ENCODE data around the gene ZNF423.
"Not testable (repeated sequence)": the region's sequence is repeated elsewhere in the genome, so short reads cannot be mapped to it uniquely, and the experiment has no call there.

ZNF423 gene

GRCh38 chr16:49855822-49856671, at the start of gene ZNF423:
ZNF423 (minus strand) TSS chr16:49856112; CDS start chr16:49855774, 338 bp downstream.
- no peak for DNase-seq (ENCODE audit: low read depth, low spot score)

- no peak for DNase-seq (ENCODE audit: low read depth, low spot score)
Observed at GRCh38 chr16:49904348-49905062, 48.6 kb upstream of the ZNF423 start.

- DNase-seq (ENCODE audit: low read depth, low spot score), result no peak
Observed at GRCh38 chr16:49902908-49903307, 47.0 kb upstream of the ZNF423 start.

- no peak for DNase-seq (ENCODE audit: low read depth, low spot score)
Observed at GRCh38 chr16:49901711-49902110, 45.8 kb upstream of the ZNF423 start.

- DNase-seq (ENCODE audit: low read depth, low spot score), result no peak
Observed at GRCh38 chr16:49900875-49901274, 45.0 kb upstream of the ZNF423 start.

- no peak for DNase-seq (ENCODE audit: low read depth, low spot score)
Observed at GRCh38 chr16:49899991-49900695, 44.2 kb upstream of the ZNF423 start.

GRCh38 chr16:49896447-49896964, 40.6 kb upstream of the ZNF423 start:
- no peak for DNase-seq (ENCODE audit: low read depth, low spot score)

GRCh38 chr16:49890876-49891275, 35.0 kb upstream of the ZNF423 start:
- DNase-seq (ENCODE audit: low read depth, low spot score), result no peak

- no peak for DNase-seq (ENCODE audit: low read depth, low spot score)
Observed at GRCh38 chr16:49889725-49890397, 33.9 kb upstream of the ZNF423 start.

- DNase-seq (ENCODE audit: low read depth, low spot score), result no peak
Observed at GRCh38 chr16:49886554-49887094, 30.7 kb upstream of the ZNF423 start.

- DNase-seq (ENCODE audit: low read depth, low spot score), result no peak
Observed at GRCh38 chr16:49884033-49885015, 28.4 kb upstream of the ZNF423 start.

GRCh38 chr16:49883076-49884014, 27.4 kb upstream of the ZNF423 start:
- DNase-seq (ENCODE audit: low read depth, low spot score), result no peak

- DNase-seq (ENCODE audit: low read depth, low spot score), result no peak
Observed at GRCh38 chr16:49881890-49882289, 26.0 kb upstream of the ZNF423 start.

- DNase-seq (ENCODE audit: low read depth, low spot score), result not testable (repeated sequence)
Observed at GRCh38 chr16:49878540-49878939, 22.6 kb upstream of the ZNF423 start.

GRCh38 chr16:49876716-49877129, 20.8 kb upstream of the ZNF423 start:
- no peak for DNase-seq (ENCODE audit: low read depth, low spot score)

- DNase-seq (ENCODE audit: low read depth, low spot score), result no peak
Observed at GRCh38 chr16:49875806-49876715, 20.1 kb upstream of the ZNF423 start.

GRCh38 chr16:49874613-49875237, 18.8 kb upstream of the ZNF423 start:
- DNase-seq (ENCODE audit: low read depth, low spot score), result no peak
